Iris pigment epithelial cell (primary cell): ENCODE results near the gene RASGEF1C.
"Not testable (repeated sequence)": the region's sequence is repeated elsewhere in the genome, so short reads cannot be mapped to it uniquely, and the experiment has no call there.

Experiments
- DNase-seq: peaks from one replicate; pipeline ENCODE4 v3.0.0-alpha.2; 2011; ENCODE audit warnings: low read depth

The RASGEF1C gene

DNA sequence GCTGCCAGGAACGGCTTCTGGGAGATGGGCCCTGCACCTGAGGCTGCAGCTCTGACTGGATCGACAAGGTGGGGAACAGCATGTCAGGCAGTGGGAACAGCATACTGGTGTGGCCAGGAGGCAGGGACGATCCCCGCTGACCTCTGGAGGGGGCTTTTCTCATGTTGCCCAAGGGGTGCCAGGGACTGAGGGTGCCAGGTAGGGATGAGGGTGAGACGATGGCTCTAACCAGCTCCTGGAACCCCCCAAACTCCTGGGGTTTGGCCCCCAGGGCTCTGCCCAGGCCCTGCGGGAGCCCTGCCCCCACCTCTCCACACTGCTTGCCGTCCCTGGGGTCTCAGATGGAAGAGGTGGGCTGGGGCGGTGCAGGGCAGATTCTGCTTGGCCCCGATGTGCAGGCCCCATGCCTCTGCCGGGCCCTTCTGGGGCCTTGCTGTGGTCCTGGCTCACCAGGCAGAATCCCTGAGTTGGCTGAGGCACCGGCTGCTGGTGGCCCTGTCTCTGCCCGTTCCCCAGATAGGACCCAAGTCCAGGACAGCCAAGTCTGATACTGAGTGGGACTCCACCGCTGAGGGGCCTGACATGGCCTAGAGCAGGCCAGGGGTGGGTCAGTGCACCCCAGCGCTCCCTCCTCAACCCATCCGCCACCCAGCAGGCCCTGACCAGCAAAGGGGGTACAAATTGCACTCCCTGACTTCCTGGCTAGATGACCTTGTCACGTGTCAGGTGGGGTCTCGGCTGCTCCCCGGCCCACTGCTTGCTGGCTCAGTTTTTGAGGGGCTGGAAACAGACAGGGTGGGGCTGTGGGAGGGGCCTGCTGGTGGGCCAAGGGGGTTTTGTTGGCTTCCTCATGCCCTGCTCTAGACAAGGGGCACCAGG lies 109.0 kb downstream of the RASGEF1C start:
- DNase-seq, result no peak

DNA sequence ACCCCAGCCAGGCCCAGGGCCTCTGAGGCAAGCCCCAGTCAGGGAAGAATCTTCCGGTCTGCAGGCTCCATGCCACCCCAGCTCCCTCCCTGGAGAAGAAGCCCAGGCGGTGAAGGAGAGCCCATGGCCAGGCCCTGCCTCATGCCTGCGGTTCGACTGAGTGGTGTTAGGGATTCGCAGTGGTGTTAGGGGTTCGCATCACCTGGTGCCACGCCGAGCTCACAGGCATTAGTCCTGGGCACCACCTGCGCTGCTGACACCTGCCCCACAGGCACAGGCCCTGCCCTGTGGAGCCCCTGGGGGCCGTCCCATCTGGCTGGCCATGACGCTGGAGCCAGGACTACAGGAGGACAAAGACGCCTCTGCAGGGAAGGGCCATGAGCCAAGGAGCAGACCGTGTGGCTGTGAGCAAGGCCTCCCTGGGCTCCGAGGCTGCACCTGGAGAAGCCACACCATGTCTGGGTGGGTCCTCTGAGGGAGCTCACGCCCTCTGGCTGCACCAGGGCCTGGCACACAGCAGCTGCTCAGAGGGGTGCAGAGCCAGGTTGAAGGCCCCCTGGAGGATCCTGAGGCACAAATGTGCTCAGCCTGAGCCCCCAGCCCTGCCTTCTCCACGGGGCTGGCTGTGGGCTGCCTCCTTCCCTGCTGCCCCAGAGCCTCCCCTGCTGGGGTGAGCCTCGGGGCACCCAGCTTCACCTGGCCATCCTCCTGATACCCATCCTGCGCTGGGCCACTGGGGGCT lies 109.8 kb downstream of the RASGEF1C start:
- no peak for DNase-seq

DNA sequence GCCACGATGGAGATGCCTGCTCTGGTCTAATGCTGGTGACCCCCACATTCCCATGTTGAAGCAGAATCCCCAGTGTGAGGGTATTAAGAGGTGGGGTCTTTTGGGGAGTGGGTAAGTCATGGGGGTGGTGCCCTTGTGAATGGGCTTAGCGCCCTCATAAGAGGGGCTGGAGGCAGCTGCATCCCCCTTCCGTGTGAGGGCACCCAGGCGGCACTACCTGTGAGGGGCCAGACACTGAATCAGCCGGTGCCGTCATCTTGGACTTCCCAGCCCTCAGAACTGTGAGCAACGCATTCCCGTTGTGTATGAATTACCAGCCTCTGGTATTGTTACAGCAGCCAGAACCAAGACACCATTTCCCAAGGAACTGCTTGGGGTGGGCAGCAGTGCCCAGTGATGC lies 110.5 kb downstream of the RASGEF1C start:
- DNase-seq, result no peak

DNA sequence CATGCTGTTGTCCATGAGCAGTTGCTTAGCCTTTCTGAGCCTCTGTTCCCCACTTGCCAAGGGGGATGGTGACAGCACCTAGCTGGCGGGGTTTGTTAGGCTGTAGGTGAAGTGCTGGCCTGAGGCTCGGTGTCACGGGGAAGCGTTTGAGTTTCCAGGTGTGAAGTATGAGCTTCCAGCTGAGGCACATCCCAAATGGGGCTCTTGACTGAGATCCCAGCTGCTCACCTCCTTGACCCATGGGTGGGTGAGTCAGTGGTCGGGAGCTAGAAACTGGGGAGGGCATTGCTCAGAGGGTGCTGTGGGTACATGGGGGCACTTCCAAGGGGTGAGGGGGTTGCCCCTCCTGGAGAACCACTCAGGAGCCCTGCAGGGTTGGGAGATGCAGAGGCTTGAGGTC lies 111.1 kb downstream of the RASGEF1C start:
- no peak for DNase-seq

DNA sequence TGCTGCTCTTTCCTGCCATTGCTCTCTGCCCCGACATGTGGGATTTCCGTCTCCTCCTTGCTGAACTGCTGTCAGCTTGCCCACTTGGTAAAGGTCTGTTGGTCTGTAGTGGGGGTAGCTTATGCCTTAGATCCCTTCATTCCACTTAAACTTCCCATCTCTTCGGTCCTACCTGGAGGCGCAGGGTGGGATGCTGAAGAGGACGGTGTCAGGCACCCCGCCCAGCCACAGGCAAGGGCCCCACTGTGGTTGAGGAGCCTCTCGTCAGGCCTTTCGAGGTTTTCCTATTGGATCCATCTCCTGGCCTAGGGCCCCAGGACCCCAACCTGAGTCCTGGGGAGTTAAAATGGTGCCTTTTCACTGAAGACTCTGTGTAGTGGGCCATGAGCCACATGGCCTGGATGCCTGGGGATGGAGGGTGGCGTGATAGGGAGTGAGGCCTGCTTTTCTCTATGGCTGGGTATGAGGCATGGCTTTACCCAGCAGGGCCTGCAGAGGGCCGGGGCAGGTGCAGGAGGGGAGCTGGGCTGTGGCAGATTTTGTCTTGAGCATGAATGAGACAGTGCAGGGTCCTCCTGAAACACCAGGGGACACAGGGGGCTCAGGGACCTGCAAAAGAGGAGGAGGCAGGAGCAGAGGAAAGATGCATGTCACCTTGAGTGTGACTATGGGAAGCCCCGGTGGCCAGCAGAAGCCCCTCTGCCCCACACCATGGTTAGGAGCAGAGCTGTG lies 111.7 kb downstream of the RASGEF1C start:
- no peak for DNase-seq

DNA sequence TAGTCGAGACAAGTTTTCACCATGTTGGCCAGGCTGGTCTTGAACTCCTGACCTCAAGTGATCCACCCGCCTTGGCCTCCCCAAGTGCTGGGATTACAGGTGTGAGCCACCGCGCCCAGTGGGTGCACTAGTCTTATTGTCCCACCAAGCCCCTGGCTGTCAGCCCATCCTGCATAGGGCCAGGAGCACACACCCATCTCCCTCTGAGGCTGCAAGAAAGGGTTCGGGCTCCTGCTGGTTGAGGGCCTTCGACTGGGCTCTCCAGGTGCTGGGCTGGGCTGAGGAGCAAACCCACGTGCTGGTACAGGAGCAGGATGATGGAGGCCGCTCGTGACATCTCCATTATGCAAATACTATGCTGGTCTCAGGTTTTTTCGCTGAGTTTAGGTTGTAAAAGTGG lies 112.4 kb downstream of the RASGEF1C start:
- DNase-seq, result no peak

DNA sequence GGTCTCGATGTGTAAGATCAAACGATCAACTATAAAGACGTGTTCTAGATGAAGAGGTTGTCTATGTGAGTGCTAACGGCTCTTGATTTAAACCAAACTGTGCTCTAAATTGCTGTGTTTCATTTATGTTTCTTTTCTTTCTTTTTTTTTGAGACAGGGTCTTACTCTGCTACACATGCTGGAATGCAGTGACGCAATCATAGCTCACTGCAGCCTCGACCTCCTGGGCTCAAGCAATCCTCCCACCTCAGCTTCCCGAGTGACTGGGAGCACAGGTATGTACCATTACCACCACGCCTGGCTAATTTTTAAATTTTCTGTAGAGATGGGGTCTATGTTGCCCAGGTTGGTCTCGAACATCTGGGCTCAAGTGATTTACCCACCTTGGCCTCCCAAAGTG lies 113.5 kb downstream of the RASGEF1C start:
- no peak for DNase-seq

DNA sequence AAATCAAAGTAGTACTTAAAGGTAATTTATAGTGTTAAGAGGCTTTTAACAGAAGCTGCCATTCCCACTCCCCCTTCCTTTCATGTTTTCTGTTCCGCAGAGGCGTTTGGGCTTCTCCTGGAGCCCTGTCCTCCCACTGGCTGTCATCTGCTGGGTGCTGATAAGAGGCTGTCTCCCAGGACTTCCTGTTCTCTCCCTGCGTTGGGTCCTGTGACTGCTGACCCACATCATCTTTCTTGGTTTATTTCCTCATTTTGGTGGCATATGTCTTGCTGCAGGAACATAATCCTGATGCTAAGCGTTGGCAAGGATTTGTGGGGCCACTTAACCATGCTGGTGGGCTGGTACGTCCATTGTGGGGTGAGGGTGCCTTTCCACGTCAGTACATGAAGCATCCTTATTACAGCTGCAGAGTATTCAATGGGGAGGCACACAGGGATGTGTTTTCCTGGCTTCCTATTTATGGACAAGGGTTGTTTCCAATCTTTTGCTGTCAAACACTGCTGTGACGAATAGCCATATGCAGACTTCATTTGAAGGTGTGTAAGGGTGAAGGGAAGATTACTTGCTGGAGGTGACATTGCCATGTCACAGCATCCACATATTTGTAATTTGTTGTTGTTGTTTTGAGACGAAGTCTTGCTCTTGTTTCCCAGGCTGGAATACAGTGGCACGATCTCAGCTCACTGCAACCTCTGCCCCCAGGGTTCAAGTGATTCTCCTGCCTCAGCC lies 115.2 kb downstream of the RASGEF1C start:
- no peak for DNase-seq

DNA sequence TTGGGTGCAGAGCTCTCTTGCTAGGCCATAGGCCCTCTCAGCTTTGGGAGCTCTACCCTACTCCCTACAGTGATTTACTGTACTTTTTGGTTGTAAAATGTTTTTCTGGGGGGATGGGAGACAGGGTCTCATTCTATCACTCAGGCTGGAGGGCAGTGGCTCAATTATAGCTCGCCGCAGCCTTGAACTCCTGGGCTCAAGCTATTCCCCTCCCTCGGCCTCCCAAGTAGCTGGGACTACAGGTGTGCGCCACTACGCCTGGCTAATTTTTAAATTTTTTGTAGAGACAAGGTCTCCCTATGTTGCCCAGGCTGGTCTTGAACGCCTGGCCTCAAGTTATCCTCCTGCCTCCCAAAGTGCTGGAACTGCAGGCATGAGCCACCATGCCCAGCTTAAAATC lies 115.8 kb downstream of the RASGEF1C start:
- DNase-seq, result no peak

DNA sequence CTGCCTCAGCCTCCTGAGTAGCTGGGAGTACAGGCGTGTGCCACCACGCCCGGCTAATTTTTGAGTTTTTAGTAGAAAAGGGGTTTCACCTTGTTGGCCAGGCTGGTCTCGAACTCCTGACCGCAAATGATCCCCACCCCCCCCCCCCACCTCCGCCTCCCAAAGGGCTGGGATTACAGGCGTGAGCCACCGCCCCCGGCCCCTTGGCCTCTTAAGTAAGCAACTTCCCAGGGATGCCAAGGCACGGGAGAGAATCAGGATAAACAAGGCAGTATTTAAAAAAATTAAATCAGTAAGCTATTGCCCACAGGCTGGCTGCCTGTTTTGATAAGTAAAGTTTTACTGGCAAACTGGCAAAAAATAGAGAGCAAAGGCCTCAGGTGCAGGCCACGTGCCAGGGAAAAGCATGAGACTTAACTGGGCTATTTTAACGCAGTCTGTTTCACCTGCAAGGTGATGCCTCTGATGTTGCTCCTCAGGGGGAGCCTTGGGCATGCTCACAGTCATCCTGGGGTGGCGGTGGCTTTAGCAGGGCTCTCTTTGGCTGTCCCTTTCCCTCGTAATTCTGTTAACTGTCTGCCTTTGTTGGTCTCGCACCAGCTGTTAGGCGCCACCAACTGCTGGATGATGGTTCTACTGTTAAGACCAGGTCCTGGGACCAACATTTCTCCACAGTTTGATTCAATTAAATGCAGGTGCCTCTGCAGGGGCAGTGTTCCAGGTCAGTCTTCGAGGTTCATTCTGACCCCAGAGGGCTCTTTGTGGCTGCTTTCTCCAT lies 118.1 kb downstream of the RASGEF1C start:
- peak; percentile 48 for DNase-seq

DNA sequence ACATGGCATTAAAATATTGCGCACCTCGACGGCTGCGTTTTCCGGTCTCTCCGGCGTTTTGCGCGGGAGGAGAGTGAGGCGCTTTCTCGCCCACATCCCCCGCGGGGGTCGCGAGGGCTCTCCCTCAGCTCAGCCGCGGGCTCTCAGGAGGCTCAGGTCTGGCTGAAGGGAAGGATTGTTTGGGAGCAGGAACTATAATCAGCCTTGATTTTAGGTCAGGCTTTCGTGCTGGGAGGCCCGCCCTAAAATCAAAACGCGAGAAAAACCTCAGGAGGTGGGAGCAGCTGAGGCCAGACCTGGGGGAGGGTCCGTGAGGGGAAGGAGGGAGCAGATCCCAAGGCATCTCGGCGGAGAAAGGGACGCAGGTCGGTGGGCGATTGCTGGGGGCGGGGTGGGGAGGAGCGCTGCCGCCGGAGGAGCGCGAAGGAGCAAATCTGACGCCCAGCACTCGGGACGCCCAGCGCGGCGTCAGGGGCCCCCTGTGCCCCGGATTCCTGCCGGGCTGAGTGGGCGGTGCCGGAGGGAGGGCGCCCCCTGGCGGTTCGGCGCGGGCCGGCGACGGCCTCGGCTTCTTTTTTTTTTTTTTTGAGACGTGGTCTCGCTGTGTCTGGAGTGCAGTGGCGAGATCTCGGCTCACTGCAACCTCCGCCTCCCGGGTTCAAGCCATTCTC lies 118.8 kb downstream of the RASGEF1C start:
- peak; percentile 68 for DNase-seq

DNA sequence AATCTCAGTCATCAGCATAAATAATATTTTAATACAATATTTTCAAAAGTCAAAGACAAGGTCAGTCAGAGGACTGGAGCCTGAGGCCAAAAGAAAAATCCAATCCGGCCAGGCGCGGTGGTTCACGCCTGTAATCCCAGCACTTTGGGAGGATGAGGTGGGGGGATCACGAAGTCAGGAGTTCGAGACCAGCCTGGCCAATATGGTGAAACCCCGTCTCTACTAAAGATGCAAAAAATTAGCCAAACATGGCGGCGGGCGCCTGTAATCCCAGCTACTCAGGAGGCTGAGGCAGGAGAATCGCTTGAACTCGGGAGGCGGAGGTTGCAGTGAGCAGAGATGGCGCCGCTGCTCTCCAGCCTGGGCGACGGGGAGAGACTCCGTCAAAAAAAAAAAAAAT lies 119.4 kb downstream of the RASGEF1C start:
- DNase-seq, result not testable (repeated sequence)

DNA sequence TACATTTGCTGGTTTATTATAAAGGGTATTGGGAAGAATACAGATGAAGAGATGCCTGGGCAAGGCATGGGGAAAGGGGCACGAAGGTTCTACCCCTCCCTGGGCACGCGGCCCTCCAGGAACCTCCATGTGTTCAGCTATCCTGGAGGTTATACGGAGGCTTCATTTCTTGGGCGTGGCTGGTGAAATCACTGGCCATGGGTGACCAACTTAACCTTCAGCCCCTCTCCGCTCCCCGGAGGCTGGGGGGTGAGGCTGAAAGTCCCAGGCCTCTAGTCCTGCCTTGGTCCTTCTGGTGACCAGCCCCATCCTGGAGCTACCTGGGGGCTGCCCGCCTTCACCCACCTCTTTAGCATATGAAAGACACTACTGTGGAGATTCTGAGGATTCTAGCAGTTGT lies 120.5 kb downstream of the RASGEF1C start:
- DNase-seq, result no peak

DNA sequence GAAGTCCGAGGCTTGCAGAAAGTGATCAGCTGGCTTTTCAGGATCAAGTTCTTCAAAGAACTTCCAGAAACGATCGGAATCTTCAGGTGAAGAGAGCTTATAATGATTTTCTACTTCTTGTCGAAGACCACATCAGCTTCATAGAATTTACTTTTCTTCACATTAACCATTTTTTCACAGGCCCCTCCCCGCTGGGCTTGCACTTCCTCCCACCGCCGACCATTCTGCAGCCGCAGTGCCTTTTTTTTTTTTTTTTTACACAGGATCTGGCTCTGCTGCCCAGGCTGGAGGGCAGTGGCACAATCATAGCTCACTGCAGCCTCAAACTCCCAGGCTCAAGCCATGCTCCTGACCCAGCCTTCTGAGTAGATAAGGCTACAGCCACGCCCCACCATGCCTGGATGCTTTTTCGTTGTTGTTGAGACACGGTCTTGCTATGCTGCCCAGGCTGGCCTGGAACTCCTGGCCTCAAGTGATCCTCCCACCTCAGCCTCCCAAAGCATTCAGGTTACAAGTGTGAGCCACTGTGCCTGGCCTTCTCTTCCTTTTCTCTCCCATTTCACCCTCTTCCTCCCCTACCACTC lies 122.1 kb downstream of the RASGEF1C start:
- DNase-seq, result no peak

DNA sequence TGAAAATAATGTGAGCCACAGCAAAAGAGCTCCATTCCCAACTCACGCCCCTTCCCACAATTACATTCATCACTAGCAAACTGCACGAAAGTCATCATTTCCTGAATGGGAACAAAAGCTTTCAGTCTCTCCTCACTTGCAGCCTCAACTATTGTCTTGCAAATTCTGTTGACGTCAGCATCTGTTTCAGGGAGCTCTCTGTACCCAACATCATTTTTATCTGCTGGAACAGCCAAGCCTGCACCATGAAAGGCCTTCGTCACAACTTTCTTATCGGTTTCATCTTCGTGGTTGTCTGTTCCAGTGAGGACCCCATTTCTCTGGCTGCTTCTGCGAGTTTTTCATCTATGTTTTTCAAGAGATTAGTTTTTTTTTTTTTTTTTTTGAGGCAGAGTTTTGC lies 123.2 kb downstream of the RASGEF1C start:
- no peak for DNase-seq

DNA sequence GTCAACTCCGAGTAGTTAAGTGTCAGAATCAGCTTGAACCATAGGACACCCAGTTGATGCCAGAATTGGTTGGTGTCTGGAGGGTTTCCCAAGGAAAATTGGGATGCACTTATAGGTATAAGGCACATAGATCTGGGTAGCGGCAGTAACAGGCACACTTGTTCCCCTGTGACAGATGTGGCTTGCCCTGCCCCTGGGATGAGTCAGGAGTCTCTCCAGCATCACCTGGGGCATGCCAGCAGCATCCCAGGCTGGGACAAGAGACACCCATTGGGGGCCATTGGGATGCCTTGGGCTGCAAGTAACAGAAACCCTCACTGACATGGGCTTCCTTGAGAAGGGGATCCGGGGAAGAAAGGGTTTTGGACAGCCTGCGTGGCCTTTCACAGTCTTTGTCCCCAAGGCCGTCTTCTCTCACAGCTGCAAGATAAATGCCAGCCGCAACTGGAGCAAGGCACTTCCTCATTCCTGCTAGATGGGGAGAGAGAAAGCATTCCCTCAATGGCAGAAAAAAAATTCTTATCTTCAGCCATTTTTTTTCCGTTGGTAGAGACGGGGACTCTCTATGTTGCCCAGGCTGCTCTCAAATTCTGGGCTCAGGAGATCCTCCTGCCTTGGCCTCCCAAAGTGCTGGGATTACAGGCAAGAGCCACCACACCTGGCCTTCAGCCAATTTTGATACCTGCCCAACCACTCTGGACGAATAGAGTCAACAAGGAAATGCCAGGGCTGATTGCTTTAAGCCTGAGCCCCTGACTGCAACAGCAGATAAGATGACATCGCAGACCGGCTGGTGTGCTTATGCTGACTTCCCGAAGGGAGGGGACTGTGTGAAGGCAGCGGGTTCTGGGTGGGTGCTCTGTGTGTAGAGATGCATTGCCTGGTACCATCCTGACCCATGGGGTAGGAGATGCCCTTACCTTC lies 124.1 kb downstream of the RASGEF1C start:
- DNase-seq, result no peak

DNA sequence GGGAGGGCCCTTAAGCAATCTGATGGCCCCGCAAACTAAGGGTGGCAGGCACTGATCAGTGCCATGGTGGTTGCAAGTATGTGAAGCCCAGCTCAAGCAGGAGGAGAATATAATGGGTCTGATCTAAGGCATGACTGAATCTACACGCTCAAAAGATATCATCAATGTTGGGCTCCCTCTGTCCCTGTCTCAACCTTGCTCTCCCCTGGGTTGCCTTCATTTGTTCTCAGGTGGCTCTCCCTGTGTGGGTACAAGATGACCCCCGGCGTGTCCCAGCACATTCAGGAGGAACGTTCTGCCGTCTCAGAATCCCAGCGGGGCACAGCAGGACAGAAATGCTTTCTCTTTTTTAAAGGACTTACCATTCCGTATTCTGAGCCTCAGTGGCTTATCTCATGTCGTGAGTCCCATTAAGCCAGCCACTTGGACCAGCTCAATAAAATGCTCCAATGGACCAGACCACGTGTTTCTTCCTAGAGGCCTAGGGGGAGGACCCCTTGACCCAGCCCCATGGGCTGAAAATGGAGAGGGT lies 125.4 kb downstream of the RASGEF1C start:
- no peak for DNase-seq

DNA sequence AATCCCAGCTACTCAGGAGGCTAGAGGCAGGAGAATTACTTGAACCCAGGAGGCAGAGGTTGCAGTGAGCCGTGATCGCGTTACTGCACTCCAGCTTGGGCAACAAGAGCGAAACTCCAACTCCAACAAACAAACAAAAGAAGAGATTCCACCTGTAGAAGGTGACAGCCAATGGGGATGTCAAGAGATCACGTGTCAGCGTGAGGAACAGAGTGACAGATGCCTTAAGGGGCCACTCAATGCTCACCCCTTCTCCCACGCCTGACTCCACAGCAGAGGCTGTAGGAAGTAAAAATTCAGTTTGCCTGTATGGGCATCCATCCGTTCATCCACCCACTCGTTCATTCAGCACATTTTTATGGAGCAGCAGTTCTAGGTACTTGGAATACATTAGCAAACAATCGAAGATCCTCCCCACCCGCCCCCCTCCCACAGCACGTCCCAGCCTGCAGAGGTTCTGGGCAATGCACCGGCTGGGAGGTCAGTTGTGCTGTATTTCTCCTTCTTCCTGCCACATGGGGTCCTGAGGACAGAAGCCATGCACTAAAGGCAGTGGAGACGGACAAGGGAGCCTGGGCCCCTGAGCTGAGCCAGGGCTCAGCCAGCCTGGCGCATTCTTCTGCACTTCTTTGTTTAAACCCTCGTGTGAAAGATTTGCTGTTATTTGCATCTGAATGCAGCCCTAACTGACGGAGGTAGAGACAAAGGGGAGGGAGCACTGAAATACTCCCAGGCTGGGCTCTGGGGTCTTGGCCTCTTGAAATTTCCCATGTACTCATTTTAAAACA lies 126.2 kb downstream of the RASGEF1C start:
- no peak for DNase-seq
